GM12878 (cell line): ENCODE results near the gene NOC2L. TPM values are rescaled to one million over a fixed set of nuclear protein-coding genes. Genes with fewer than 3 reads are reported as not detected.
A peak's percentile ranks its signal among the peaks of the same experiment; 100 is the strongest.

Experiments used
- ASH2L ChIP-seq: fragments of 300-600, 200-600 bp; sonication (generic); IDR thresholded peaks from 2 replicates; pipeline ENCODE4 v1.6.1; 2017; ENCODE audit warnings: low read depth, mild to moderate bottlenecking, borderline replicate concordance
- ATF7 ChIP-seq: fragments of 450-650 bp; IDR thresholded peaks from 2 replicates; pipeline ENCODE4 v1.6.1; 2016; ENCODE audit warnings: low read depth, mild to moderate bottlenecking
- CEBPZ ChIP-seq: fragments of 150-350 bp; IDR thresholded peaks from 2 replicates; pipeline ENCODE4 v1.6.1; 2016; ENCODE audit warnings: low read depth, low read length
- EED ChIP-seq: sonication (generic); IDR thresholded peaks from 2 replicates; pipeline ENCODE4 v1.6.1; 2016; ENCODE audit warnings: antibody characterized with exemption, low read depth
- EZH2 ChIP-seq: IDR thresholded peaks from 2 replicates; pipeline ENCODE4 v1.6.1; 2012; ENCODE audit warnings: low read depth, mild to moderate bottlenecking, control low read depth, inconsistent platforms, low read length, borderline replicate concordance; ENCODE audit not compliant: control insufficient read depth
- GABPA ChIP-seq: IDR thresholded peaks from 2 replicates; pipeline ENCODE4 v1.6.1; 2014; ENCODE audit warnings: antibody characterized with exemption, low read depth, mild to moderate bottlenecking, inconsistent platforms
- PAX5 ChIP-seq: IDR thresholded peaks from 2 replicates; pipeline ENCODE4 v1.6.1; 2011; ENCODE audit warnings: low read depth, low read length, borderline replicate concordance
- POLR2AphosphoS2 ChIP-seq: IDR thresholded peaks from 2 replicates; pipeline ENCODE4 v1.6.1; 2011; ENCODE audit warnings: low read depth, mild to moderate bottlenecking, low read length, improper control_type of control experiment, moderate library complexity
- POLR2AphosphoS5 ChIP-seq: IDR thresholded peaks from 2 replicates; pipeline ENCODE4 v1.6.1; 2011; ENCODE audit warnings: mild to moderate bottlenecking, low read length, inconsistent platforms
- POU2F2 ChIP-seq: IDR thresholded peaks from 3 replicates; pipeline ENCODE4 v1.6.1; 2011; ENCODE audit warnings: low read depth, mild to moderate bottlenecking, low read length, borderline replicate concordance
- RAD21 ChIP-seq: IDR thresholded peaks from 2 replicates; pipeline ENCODE4 v1.6.1; 2011; ENCODE audit warnings: mild to moderate bottlenecking, low read depth, low read length, moderate library complexity; ENCODE audit not compliant: insufficient read depth
- RELB ChIP-seq: fragments of 450-650 bp; IDR thresholded peaks from 2 replicates; pipeline ENCODE4 v1.6.1; 2017; ENCODE audit warnings: low read depth, mild to moderate bottlenecking, moderate library complexity
- SIX5 ChIP-seq: IDR thresholded peaks from 2 replicates; pipeline ENCODE4 v1.6.1; 2011; ENCODE audit warnings: mild to moderate bottlenecking, low read depth, low read length, moderate library complexity; ENCODE audit not compliant: severe bottlenecking
- STAT1 ChIP-seq: fragments of 450-650 bp; conservative IDR thresholded peaks from 2 replicates; pipeline ENCODE4 v1.6.1; 2014; ENCODE audit warnings: antibody characterized with exemption, mild to moderate bottlenecking
- SUZ12 ChIP-seq: fragments of 200-600 bp; sonication (generic); IDR thresholded peaks from one replicate; pipeline ENCODE4 v1.6.1; 2018; ENCODE audit warnings: antibody characterized with exemption, mild to moderate bottlenecking; ENCODE audit not compliant: unreplicated experiment
- TCF12 ChIP-seq: IDR thresholded peaks from 2 replicates; pipeline ENCODE4 v1.6.1; 2011; ENCODE audit warnings: low read depth, mild to moderate bottlenecking, low read length
- TCF3 ChIP-seq: IDR thresholded peaks from 2 replicates; pipeline ENCODE4 v1.6.1; 2012; ENCODE audit warnings: low read depth, mild to moderate bottlenecking, low read length, borderline replicate concordance; ENCODE audit not compliant: insufficient read depth
- USF2 ChIP-seq: IDR thresholded peaks from 2 replicates; pipeline ENCODE4 v1.6.1; 2011; ENCODE audit warnings: low read depth, low read length, improper control_type of control experiment, borderline replicate concordance
- ZNF207 ChIP-seq: fragments of 450-650 bp; IDR thresholded peaks from 2 replicates; pipeline ENCODE4 v1.6.1; 2014; ENCODE audit warnings: antibody characterized with exemption, mild to moderate bottlenecking, borderline replicate concordance
- ZNF622 ChIP-seq: fragments of 450-650 bp; IDR thresholded peaks from 2 replicates; pipeline ENCODE4 v1.6.1; 2017; ENCODE audit warnings: mild to moderate bottlenecking, inconsistent platforms
- polyA plus RNA-seq, 11 experiments: library from polyadenylated mRNA; depleted of rRNA in 4 of 11; unstranded in 6 of 11; stranded (reverse) in 5 of 11; fragments of >200 nt; fragmentation: Nextera tagmentation in 4 of 11; fragmentation: Illumina TruSeq in 1 of 11; extraction: Ambion mirVana in 4 of 11; extraction: Trizol in 1 of 11; gene quantifications; 1 replicate in 1 of 11; 2 replicates in 10 of 11; pipeline versions ENCODE4 v1.2.1 to v1.2.3, GENCODE V29; 2011 to 2016; ENCODE audit warnings: inconsistent platforms in 2 of 11, missing spikeins in 2 of 11, low read depth in 1 of 11
- total RNA-seq, 4 experiments: library from RNA; depleted of rRNA in 3 of 4; stranded (reverse); fragments of >200 nt in 3 of 4; fragmentation: Illumina TruSeq in 1 of 4; extraction: Trizol in 1 of 4; gene quantifications; 2 replicates each; pipeline versions ENCODE4 v1.2.1 to v1.2.3, GENCODE V29; 2013 to 2021
- TF ChIP-seq, protein P1 (sequence below): fragments of 450-650 bp; formaldehyde crosslinking; IDR thresholded peaks from 2 replicates; pipeline ENCODE4 v1.4.0; 2020; ENCODE audit warnings: mild to moderate bottlenecking, moderate library complexity

The NOC2L gene
- total and polyA plus RNA-seq, 10 of the 15 experiments (the other 5 are each of a cell fraction or from before 2014, with no cell fraction given) = 1.3 to 171 (median 64.3) TPM

GRCh38 chr1:1000357-1001056 is 41.5 kb upstream of the NOC2L start (continued):
- TF ChIP-seq, protein P1, sequence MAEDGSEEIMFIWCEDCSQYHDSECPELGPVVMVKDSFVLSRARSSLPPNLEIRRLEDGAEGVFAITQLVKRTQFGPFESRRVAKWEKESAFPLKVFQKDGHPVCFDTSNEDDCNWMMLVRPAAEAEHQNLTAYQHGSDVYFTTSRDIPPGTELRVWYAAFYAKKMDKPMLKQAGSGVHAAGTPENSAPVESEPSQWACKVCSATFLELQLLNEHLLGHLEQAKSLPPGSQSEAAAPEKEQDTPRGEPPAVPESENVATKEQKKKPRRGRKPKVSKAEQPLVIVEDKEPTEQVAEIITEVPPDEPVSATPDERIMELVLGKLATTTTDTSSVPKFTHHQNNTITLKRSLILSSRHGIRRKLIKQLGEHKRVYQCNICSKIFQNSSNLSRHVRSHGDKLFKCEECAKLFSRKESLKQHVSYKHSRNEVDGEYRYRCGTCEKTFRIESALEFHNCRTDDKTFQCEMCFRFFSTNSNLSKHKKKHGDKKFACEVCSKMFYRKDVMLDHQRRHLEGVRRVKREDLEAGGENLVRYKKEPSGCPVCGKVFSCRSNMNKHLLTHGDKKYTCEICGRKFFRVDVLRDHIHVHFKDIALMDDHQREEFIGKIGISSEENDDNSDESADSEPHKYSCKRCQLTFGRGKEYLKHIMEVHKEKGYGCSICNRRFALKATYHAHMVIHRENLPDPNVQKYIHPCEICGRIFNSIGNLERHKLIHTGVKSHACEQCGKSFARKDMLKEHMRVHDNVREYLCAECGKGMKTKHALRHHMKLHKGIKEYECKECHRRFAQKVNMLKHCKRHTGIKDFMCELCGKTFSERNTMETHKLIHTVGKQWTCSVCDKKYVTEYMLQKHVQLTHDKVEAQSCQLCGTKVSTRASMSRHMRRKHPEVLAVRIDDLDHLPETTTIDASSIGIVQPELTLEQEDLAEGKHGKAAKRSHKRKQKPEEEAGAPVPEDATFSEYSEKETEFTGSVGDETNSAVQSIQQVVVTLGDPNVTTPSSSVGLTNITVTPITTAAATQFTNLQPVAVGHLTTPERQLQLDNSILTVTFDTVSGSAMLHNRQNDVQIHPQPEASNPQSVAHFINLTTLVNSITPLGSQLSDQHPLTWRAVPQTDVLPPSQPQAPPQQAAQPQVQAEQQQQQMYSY (CRISPR knock-in tag) = peak; percentile 70; the same call in 1 of the 2 replicates
- TF ChIP-seq USF2 (no peak), POLR2AphosphoS2 (no peak), EED (no peak), CEBPZ (no peak), SIX5 (no peak), ZNF622 (no peak), ASH2L (no peak), EZH2 (no peak), TCF12 (peak; percentile 29; the same call in 1 of the 2 replicates), TCF3 (no peak), ZNF207 (no peak), RAD21 (no peak), ATF7 (peak; percentile 99), POLR2AphosphoS5 (peak; percentile 27; the same call in 1 of the 2 replicates), GABPA (no peak), SUZ12 (peak; percentile 40), STAT1 (no peak), RELB (no peak), PAX5 (no peak), POU2F2 (no peak)
